GM18907 (cell line): Measurements from ENCODE around the gene BTBD1.
A peak's percentile ranks its signal among the peaks of the same experiment; 100 is the strongest.

Source experiments
- ATAC-seq: cut with Tn5 transposase; IDR thresholded peaks from one replicate; pipeline ENCODE4 v1.9.1; 2021; ENCODE audit warnings: mild to moderate bottlenecking, moderate library complexity; ENCODE audit not compliant: unreplicated experiment

The BTBD1 gene

GRCh38 chr15:82995938-82996337, 71.1 kb downstream of the BTBD1 start:
- ATAC-seq = no peak

GRCh38 chr15:82995076-82995475, 72.0 kb downstream of the BTBD1 start:
- no peak for ATAC-seq

- no peak for ATAC-seq
These were observed 73.9 kb downstream of the BTBD1 start for GRCh38 chr15:82993144-82993543.

DNA sequence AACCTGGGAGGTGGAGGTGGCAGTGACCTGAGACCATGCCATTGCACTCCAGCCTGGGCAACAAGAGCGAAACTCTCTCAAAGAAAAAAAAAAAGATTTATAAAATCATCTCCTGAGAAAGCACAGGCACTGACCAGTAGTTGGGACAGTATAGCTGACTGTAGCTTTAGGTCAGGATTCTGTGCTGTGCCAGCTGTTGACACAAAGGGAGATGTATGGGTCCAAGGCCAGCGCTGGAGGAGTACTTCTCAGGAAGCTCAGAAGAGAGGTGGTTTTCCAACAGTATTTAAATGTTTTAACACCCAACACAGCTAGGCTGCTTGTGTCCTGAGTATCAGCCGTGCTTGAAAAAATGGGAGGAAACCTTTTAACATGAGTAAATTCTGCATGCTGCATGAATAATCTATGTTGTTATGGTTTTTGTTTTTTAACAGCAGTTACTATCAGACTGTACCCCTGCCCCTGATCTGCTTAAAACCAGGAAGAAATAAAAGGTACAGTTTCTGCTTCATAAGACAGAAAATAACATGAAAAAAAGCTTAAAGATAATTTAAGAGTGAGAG, 74.5 kb downstream of the BTBD1 start:
- ATAC-seq = no peak

DNA sequence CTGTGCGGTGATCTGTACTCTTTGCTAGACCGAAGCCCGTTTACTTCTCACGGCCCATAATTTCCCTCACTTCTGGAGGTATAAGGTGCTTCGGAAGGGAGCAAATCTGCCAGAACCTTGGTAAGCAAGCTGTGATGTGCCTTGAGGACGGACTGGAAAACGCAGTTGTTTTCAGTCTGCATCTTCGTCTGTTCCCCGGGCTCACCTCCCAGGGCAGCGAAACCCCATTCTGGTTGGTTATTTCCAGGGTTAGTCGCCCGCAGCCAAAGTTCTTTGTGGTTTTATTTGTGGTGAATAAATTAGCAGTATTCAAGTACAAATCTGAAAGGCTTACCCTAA, 80.6 kb downstream of the BTBD1 start:
- ATAC-seq = peak; percentile 42

- peak; percentile 94 for ATAC-seq
These were observed 81.2 kb downstream of the BTBD1 start, which contains the start of gene RAMAC for GRCh38 chr15:82985688-82986441. Gene RAMAC, plus strand, starts transcription at chr15:82986210. Its CDS starts 2,809 bp downstream, at chr15:82989019.

- ATAC-seq = no peak
These were observed 86.1 kb downstream of the BTBD1 start for GRCh38 chr15:82980981-82981380.

GRCh38 chr15:82979726-82980125, 87.3 kb downstream of the BTBD1 start:
- ATAC-seq = no peak

- no peak for ATAC-seq
These were observed 88.6 kb downstream of the BTBD1 start for GRCh38 chr15:82978438-82978837.

DNA sequence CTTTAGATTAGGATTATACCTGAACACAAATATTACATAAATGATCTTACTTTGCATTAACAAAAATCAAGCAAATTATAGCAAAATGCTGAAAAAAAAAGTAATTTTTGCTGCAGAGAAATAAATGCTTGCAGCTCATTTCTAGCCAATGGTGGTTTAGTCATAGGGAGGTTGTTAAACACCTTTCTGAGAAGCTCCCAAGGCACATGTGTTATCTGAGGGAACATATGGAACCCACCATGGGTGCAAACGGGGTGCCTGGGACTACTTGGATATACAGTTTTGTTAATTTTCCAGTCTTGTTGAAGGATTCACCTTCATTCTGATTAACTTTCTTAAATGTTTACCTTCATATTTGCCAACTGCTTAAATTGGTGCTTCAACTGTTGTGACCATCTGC, 90.0 kb downstream of the BTBD1 start:
- no peak for ATAC-seq

DNA sequence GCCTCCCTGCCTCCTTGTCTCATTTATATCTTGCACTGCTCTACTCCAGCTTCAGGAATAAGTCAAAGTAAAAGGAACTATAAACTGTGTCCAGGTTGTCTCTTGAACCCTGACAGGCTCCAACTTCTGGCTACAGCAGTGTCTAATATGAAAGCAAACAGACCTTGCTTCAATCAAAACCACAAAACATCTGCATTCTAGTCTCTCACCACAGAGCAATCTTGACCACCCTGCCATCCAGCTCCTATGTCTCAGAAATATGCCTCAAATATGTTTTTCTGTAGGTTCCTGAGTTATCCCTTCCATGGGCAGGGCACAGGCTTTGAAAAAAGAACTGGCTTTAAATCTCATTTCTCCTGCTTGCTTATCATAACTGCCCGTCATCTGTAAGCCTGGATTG, 94.1 kb downstream of the BTBD1 start:
- ATAC-seq = no peak

- no peak for ATAC-seq
These were observed 95.7 kb downstream of the BTBD1 start for GRCh38 chr15:82971218-82971984.

DNA sequence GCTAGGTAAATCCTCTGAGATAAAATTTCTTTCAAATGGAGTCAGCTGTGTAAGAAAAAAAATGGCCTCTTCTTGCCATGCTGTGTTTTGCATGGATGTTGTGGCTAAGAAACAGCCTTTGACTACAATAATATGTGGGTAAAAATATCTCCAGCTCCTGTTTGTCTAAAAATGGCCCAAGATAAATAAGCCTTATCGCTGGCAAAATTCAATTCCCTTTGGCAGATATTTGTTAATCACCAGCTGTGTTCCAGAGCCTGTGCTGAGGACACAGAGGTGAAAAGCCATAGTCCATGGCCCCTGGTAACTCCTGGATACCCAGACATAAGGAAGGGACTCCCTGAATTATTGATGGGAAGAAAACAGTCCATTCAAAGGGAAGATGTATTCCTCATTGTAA, 96.4 kb downstream of the BTBD1 start:
- no peak for ATAC-seq

GRCh38 chr15:82970078-82970686, 96.9 kb downstream of the BTBD1 start:
- ATAC-seq = no peak

GRCh38 chr15:82969353-82969752, 97.7 kb downstream of the BTBD1 start:
- ATAC-seq = no peak

- no peak for ATAC-seq
These were observed 99.0 kb downstream of the BTBD1 start for GRCh38 chr15:82968066-82968465.

GRCh38 chr15:82966671-82967071, 100.4 kb downstream of the BTBD1 start:
- ATAC-seq = peak; percentile 87
